Measurements from ENCODE around the gene SPEM1.
A peak's percentile ranks its signal among the peaks of the same experiment; 100 is the strongest.

SPEM1 gene

GRCh38 chr17:7419819-7420610, at the start of gene SPEM1:
Gene SPEM1 (plus strand): TSS chr17:7420324. CDS start chr17:7420385, 61 bp downstream.
- no peak for DNase-seq (ENCODE audit: low read depth in 2 of 2)

DNA sequence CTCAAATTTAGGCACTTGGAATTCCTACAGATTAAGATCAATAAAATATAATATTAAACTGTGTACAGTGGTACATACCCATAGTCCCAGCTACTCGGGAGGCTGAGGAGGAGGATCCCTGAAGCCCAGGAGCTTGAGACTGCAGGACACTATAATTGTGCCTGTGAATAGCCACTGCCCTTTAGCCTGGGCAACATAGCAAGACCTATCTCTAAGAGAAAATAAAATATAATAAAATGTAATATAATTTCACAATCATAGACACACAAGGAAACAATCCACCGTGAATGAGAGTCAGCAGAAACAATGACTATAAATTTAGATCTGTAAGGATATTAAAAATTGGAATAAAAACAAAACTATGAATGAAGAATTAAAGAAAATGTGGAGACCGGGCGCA, 49.3 kb upstream of the SPEM1 start:
- no peak for DNase-seq (ENCODE audit: low read depth in 2 of 2)

- no peak for DNase-seq (ENCODE audit: low read depth in 2 of 2)
These were observed 45.8 kb upstream of the SPEM1 start for GRCh38 chr17:7374353-7374752.

DNA sequence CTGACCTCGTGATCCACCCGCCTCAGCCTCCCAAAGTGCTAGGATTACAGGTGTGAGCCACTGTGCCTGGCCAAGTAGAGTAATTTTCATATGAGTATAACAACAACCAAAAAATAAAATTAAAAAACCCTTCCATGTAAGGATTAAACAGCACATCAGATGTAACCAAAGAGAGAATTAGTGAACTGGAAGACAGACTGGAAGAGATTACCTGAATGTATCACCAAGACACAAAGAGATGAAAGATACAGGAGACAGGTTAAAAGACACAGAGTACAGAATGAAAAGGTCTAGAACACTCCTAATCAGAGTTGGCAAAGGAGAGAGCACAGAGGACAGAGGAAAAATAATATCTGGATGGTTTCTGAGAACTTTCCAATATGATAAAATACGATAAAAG, 41.0 kb upstream of the SPEM1 start:
- DNase-seq (ENCODE audit: low read depth in 2 of 2) = no peak

GRCh38 chr17:7380321-7380720, 39.8 kb upstream of the SPEM1 start:
- DNase-seq (ENCODE audit: low read depth in 2 of 2) = no peak

DNA sequence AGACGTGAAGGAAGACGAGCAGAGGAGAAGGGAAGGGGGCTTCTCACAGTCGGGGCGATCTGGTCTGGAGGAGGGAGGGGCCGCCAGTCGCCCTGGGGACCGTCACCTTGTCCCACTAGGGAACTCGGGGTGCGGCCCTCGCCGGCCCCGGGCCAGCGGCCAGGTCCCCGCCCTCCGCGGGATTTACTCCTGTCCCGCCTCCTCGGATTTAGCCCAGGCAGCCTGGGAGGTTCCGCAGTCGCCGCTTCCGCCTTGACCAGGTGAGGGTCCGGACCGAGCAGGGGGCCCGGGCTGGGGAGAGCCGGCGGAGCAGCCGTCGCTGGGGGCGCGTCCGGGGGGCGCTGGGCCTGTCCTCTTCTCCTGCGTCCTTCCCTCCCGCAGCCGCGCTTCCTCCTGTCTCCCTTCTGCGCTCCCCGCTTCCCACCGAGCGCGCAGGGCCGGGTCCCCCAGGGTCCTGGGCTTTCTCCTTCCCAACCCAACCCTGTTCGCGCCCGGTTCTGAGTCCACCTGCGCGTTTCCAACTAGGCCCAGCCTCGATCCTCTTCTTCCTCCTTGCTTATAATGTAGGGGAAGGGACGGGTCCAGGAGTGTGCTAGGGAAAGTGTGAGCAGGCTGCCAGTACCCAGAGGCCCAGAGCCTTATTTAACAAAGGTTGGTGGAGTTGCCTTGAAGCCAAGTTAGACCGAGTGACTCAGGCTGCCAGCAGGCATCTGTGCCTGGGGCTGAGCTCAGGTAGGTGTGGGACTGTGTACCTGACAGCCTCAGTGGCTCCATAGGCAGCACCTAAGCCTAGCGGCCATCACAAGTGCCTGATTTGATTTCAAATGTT, 39.1 kb upstream of the SPEM1 start, which contains the start of gene TNK1:
Gene TNK1 (plus strand): TSS at position 235 of the 829 bp plus-strand sequence. CDS start 1,838 bp downstream, outside the sequence.
- DNase-seq (ENCODE audit: low read depth in 2 of 2) = no peak

- DNase-seq (ENCODE audit: low read depth in 2 of 2) = no peak
These were observed 37.2 kb upstream of the SPEM1 start for GRCh38 chr17:7382901-7383300.

DNA sequence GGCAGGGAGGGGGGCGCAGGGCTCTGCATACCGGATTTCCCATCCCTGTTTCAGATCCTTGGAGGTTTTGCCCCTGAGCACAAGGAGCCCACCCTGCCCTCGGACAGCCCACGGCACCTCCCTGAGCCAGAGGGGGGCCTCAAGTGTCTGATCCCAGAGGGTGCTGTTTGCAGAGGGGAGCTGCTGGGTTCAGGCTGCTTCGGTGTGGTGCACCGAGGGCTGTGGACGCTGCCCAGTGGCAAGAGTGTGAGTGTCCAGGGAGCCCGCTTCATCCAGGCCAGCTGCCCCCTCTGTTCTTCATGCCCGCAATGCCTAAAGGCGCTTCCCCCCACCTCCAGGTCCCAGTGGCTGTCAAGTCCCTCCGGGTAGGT, 36.8 kb upstream of the SPEM1 start:
- DNase-seq (ENCODE audit: low read depth in 2 of 2) = no peak

DNA sequence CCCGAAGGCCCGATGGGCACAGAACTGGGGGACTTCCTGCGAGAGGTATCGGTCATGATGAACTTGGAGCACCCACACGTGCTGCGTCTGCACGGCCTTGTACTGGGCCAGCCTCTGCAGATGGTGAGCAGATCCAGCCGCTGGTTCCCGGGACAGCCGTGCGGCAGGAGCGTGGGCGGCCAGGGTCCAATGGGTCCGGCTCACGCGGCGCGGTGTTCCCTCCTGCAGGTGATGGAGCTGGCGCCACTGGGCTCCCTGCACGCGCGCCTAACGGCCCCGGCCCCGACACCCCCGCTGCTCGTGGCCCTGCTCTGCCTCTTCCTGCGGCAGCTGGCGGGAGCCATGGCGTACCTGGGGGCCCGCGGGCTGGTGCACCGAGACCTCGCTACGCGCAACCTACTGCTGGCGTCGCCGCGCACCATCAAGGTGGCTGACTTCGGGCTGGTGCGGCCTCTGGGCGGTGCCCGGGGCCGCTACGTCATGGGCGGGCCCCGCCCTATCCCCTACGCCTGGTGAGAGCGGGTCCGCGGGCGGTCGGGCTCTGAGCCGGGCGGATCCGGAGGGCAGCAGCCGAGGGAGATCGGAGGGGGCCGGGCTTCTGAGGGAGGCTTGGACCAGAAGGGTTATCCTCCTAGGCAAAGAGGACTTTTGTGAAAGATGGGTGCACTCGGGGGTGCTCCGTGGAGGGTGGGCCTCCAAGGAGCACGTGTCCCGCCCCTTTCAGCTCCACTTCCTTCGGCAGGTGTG, 36.2 kb upstream of the SPEM1 start:
- peak; percentile 42 to 69 for DNase-seq (ENCODE audit: low read depth in 2 of 2)

- DNase-seq (ENCODE audit: low read depth in 2 of 2) = no peak
These were observed 35.5 kb upstream of the SPEM1 start for GRCh38 chr17:7384489-7385081.

DNA sequence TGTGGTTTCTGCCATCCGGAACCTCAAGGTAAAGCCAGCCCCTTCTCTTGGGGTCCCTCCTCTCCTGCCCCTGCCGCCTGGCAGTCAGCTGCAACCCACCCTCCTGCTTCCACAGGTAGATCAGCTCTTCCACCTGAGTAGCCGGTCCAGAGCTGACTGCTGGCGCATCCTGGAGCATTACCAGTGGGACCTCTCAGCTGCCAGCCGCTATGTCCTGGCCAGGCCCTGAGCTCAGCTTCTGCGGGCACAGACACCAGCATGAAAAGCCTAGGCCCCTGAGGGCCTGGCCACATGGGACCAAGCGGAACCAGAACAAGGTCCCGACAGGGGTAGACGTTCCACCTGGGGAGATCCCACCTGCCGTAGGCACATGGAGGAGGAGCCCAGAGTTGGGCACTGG, 31.3 kb upstream of the SPEM1 start:
- no peak for DNase-seq (ENCODE audit: low read depth in 2 of 2)

- DNase-seq (ENCODE audit: low read depth in 2 of 2) = no peak
These were observed 29.9 kb upstream of the SPEM1 start for GRCh38 chr17:7389924-7390910.

GRCh38 chr17:7391307-7391706, 28.8 kb upstream of the SPEM1 start:
- no peak for DNase-seq (ENCODE audit: low read depth in 2 of 2)

- DNase-seq (ENCODE audit: low read depth in 2 of 2) = no peak
These were observed 27.2 kb upstream of the SPEM1 start for GRCh38 chr17:7392696-7393612.

DNA sequence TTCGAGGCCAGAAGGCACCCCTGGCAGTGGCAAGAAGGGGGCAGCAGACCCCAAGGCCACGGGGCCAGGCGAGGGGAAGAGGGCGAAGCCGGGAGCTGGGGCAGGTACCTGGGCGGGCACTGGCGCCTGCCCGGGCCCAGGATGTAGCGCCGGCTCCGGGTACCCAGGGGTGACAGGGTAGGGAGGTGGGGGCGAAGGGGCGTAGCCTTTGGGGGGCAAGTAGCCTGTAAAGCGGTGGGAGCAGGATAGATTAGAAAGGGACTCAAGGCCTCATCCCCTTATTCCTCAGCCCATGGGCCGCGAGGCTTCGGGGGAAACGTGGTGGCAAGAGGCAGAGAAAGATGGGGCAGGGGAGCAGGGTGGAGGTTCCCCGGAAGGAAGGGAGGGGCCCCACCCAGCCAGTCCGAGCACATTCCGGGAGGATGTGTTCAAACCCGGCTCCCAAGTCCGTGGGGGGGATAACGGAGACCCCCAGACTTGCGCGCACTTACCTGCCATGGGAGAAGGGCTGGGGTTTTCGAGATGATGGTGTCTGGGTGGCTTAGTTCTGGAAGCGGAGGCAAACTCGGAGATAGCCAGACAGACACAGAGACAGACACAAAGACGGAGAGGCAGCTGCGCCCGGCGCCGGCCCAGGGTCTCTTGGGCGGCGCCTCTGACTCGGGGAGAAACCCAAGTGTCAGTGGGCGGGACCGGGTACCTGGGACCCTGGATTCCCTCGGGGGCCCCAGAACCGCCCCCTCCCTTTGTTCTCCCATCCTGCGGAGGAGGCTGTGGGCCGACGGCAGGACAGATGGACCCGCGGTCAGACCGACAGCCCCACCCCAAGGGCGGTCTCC, 26.3 kb upstream of the SPEM1 start:
- DNase-seq (ENCODE audit: low read depth in 2 of 2) = peak; percentile 27 to 40

DNA sequence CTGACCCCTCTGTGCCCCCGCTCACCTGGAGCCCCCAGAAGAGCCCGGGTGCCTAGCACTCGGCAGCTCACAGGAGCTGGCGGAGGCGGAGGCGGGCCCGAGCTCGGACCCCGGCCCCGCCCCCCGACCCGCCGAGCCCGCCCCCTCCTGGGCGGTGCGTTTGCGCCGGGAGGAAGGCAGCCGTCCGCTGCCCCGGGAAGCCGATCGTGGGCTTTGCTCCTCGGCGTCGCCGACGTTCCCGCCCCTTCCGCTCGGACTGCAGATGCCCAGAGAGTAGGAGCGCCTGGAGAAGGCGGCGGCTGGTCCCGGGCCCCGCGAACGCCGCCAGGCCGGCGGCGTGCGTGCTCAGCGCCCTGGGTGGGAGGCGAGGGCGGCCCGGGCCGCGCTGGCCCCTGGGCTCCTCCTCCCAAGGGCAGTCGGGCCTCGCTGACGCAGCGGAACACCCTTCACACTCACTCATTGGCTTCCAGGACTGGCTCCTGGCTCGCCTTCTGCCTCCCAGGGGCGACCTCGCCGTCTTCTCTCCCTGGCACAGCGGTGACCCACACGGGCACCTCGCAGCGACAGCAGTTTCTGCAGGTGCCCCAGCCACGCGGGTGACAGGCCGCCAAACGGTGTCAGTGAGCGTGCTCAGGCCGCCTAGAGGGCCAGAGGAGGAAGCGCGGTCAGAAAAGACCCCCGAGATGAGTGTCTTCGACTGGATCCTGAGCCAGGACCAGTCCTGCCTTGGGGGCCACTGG, 25.5 kb upstream of the SPEM1 start, which contains the start of gene PLSCR3:
Gene PLSCR3 (minus strand): TSS at position 74 of the 740 bp plus-strand sequence. CDS start 415 bp downstream, outside the sequence.
- peak; percentile 54 to 79 for DNase-seq (ENCODE audit: low read depth in 2 of 2)

GRCh38 chr17:7396147-7396546, 24.0 kb upstream of the SPEM1 start:
- DNase-seq (ENCODE audit: low read depth in 2 of 2) = no peak

DNA sequence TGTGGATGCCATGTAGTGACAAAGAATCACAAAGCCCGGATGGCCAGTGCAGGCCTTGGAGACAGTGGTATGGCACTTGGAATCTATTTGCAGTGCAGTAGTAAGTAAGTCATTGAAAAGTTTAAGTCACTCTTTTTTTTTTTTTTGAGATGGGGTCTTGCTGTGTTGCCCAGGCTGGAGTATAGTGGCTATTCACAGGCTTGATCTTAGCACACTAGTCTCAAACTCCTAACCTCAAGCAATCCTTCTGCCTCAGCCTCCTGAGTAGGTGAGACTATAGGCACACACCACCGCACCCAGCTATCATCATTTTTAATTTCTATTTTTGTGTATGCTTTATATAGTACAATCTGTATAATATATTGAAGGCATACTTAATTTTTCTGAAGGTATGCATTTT, 21.5 kb upstream of the SPEM1 start:
- DNase-seq (ENCODE audit: low read depth in 2 of 2) = no peak
